ENCODE data around the gene IVL. TPM values are rescaled to one million over a fixed set of nuclear protein-coding genes. Genes with fewer than 3 reads are reported as not detected.
A peak's percentile ranks its signal among the peaks of the same experiment; 100 is the strongest.

Gene IVL
- total RNA-seq, 1 experiment from 2014 or later, result not detected

- H3K27me3 ChIP-seq (ENCODE audit: insufficient read depth, low read length), result peaks cover 25% of the 10 kb centered on the region
- H2AFZ ChIP-seq (ENCODE audit: low read depth, low read length, poor library complexity, severe bottlenecking), result no peak overlapping the region
- DNase-seq (ENCODE audit: low read depth, low spot score) (no peak), ATAC-seq (peak; percentile 52)
- no peaks in the 10 kb centered on the region for H4K20me1 ChIP-seq (ENCODE audit: insufficient read depth)
- peaks cover 0 to 10% of the 10 kb centered on the region in 2 experiments; a peak in 2 of 4 replicates for H3K4me1 ChIP-seq (ENCODE audit: control insufficient read depth in 1 of 2, insufficient read depth in 2 of 2, low read length in 2 of 2)
- no peaks in the 10 kb centered on the region for H3K9me2 ChIP-seq (ENCODE audit: insufficient read depth)
- H3K9me3 ChIP-seq (ENCODE audit: control insufficient read depth in 1 of 2, insufficient read depth in 1 of 2, low read depth in 1 of 2, low read length in 2 of 2), result no peaks in the 10 kb centered on the region
- H3K4me3 ChIP-seq (replicated peaks in 1 of 2; ENCODE audit: low read depth in 1 of 2, low read length in 2 of 2), result no peak overlapping the region
- no peaks in the 10 kb centered on the region for H3K36me3 ChIP-seq (ENCODE audit: control insufficient read depth in 1 of 2, insufficient read depth in 2 of 2, low read length in 2 of 2)
- H3K9ac ChIP-seq (ENCODE audit: low read length), result no peak overlapping the region
- no peaks in the 10 kb centered on the region for H3K79me2 ChIP-seq (ENCODE audit: insufficient read depth, low read length)
- RAD21 ChIA-PET (ENCODE audit: low non-redundant PET in 1 of 2, low total read pairs in 2 of 2, uncharacterized antibody in 2 of 2, unreplicated experiment in 2 of 2), result no interaction called here
- POLR2A ChIA-PET, result no interaction called here
- intact Hi-C loops (cut with micrococcal nuclease), result no loop called here
- no peak for TF ChIP-seq CEBPB (IDR thresholded peaks at IDR 0.05; ENCODE audit: low read depth)
- no peak for TF ChIP-seq RAD21 (IDR thresholded peaks at IDR 0.05; ENCODE audit: low read depth)
- TF ChIP-seq YY1 (IDR thresholded peaks at IDR 0.05; ENCODE audit: extremely low read depth, insufficient replicate concordance, low read depth, low read length), result no peak
- 0 out of 2 replicates have a peak, but pooled peaks have one; percentile 19 for TF ChIP-seq JUND (IDR thresholded peaks at IDR 0.05)
- TF ChIP-seq, protein P1, sequence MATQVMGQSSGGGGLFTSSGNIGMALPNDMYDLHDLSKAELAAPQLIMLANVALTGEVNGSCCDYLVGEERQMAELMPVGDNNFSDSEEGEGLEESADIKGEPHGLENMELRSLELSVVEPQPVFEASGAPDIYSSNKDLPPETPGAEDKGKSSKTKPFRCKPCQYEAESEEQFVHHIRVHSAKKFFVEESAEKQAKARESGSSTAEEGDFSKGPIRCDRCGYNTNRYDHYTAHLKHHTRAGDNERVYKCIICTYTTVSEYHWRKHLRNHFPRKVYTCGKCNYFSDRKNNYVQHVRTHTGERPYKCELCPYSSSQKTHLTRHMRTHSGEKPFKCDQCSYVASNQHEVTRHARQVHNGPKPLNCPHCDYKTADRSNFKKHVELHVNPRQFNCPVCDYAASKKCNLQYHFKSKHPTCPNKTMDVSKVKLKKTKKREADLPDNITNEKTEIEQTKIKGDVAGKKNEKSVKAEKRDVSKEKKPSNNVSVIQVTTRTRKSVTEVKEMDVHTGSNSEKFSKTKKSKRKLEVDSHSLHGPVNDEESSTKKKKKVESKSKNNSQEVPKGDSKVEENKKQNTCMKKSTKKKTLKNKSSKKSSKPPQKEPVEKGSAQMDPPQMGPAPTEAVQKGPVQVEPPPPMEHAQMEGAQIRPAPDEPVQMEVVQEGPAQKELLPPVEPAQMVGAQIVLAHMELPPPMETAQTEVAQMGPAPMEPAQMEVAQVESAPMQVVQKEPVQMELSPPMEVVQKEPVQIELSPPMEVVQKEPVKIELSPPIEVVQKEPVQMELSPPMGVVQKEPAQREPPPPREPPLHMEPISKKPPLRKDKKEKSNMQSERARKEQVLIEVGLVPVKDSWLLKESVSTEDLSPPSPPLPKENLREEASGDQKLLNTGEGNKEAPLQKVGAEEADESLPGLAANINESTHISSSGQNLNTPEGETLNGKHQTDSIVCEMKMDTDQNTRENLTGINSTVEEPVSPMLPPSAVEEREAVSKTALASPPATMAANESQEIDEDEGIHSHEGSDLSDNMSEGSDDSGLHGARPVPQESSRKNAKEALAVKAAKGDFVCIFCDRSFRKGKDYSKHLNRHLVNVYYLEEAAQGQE (IDR thresholded peaks at IDR 0.05; ENCODE audit: low read depth), result no peak
- TF ChIP-seq ZNF274 (IDR thresholded peaks at IDR 0.05; ENCODE audit: low read depth, low read length), result no peak
- TF ChIP-seq MAX (IDR thresholded peaks at IDR 0.05), result no peak
- no peak for TF ChIP-seq ELF1 (IDR thresholded peaks at IDR 0.05; ENCODE audit: borderline replicate concordance, low read depth)
- TF ChIP-seq SP1 (IDR thresholded peaks at IDR 0.05; ENCODE audit: low read depth), result no peak
- no peak for TF ChIP-seq ZBTB33 (IDR thresholded peaks at IDR 0.05; ENCODE audit: extremely low read depth, insufficient replicate concordance, low read length)
- peak; percentile 39; the same call in 1 of the 2 replicates for TF ChIP-seq FOSL1 (IDR thresholded peaks at IDR 0.05; ENCODE audit: low read depth)
- H3K27ac ChIP-seq (ENCODE audit: low read depth, low read length), result no peak overlapping the region
- BruUV-seq (replicated peaks), result no TSS peak
- CTCF ChIA-PET, result interaction anchor here (0.8 to 1.0 kb wide), 2 partner anchors 84 to 238 kb away, joined by 3 read pairs; no protein-coding TSS in a partner anchor
- peak overlapping the region; percentile 25 for H3K4me2 ChIP-seq (ENCODE audit: low read length)
Measured at GRCh38 chr1:152954436-152954835, 46.1 kb downstream of the IVL start.

Data from HCT116 (cell line).